Muscle layer of colon (tissue), 2 donors: ENCODE measurements around the gene ABCC9.

Source experiments
- H3K27ac ChIP-seq: one replicate; pipeline ENCODE4 v1.7.0; 2013; ENCODE audit warnings: low read depth, mild to moderate bottlenecking, low read length, moderate library complexity
- H3K27me3 ChIP-seq, 2 donors: one replicate each; pipeline ENCODE4 v1.7.0; 2013; ENCODE audit warnings: low read length in 2 of 2, mild to moderate bottlenecking in 2 of 2; ENCODE audit not compliant: insufficient read depth in 2 of 2, control insufficient read depth in 1 of 2
- H3K36me3 ChIP-seq: one replicate; pipeline ENCODE4 v1.7.0; 2013; ENCODE audit warnings: mild to moderate bottlenecking, low read length; ENCODE audit not compliant: insufficient read depth
- H3K4me1 ChIP-seq: one replicate; pipeline ENCODE4 v1.7.0; 2013; ENCODE audit warnings: mild to moderate bottlenecking, low read length; ENCODE audit not compliant: insufficient read depth
- H3K4me3 ChIP-seq, 2 donors: one replicate each; pipeline ENCODE4 v1.7.0; 2013; ENCODE audit warnings: low read length in 2 of 2, low read depth in 1 of 2, mild to moderate bottlenecking in 1 of 2, moderate library complexity in 1 of 2
- H3K9ac ChIP-seq: one replicate; pipeline ENCODE4 v1.7.0; 2013; ENCODE audit warnings: low read length
- H3K9me3 ChIP-seq: one replicate; pipeline ENCODE4 v1.7.0; 2013; ENCODE audit warnings: mild to moderate bottlenecking, low read length
- donor health status: abdominal sarcoma.
- donor health status: Adenocarcinoma of cecum.

The ABCC9 gene

DNA sequence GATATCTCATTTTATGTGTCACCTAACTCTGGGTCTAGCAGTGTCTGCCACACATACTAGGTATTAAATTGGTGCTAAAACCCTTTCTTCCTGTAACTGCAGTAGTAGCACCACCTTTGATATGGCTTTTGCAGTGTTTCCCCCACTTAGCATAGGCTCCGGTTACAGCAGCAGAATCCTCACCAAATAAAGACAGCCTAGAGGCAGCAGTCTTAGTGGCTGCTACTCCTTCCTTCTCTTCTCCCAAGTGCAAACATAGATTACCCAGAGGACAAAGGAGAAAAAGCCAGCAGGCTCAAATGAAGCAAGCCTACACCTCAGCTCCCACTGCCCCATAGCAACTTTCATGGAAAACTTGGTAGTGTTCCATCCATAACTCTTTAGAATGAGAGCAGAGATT, 30.1 kb upstream of the ABCC9 start:
- H3K4me3 ChIP-seq, result no peak overlapping the region
- no peaks in the 10 kb centered on the region for H3K36me3 ChIP-seq
- no peak overlapping the region for H3K9ac ChIP-seq
- H3K27ac ChIP-seq, result no peak overlapping the region
- no peaks in the 10 kb centered on the region for H3K9me3 ChIP-seq
- no peaks in the 10 kb centered on the region for H3K27me3 ChIP-seq
- no peaks in the 10 kb centered on the region for H3K4me1 ChIP-seq

DNA sequence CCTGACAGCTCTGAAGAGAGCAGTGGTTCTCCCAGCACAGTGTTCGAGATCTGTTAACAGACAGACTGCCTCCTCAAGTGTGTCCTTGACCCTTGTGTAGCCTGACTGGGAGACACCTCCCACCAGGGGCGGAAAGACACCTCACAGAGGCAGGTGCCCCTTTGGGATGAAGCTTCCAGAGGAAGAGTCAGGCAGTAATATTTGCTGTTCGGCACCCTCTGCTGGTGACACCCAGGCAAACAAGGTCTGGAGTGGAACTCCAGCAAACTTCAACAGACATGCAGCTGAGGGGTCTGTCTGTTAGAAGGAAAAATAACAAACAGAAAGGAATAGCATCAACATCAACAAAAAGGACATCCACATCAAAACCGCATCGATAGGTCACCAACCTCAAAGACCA, 21.6 kb upstream of the ABCC9 start:
- H3K4me1 ChIP-seq, result no peaks in the 10 kb centered on the region
- H3K36me3 ChIP-seq, result no peaks in the 10 kb centered on the region
- no peak overlapping the region for H3K27ac ChIP-seq
- H3K9ac ChIP-seq, result no peak overlapping the region
- no peaks in the 10 kb centered on the region for H3K9me3 ChIP-seq
- no peaks in the 10 kb centered on the region for H3K27me3 ChIP-seq
- H3K4me3 ChIP-seq, result no peak overlapping the region

DNA sequence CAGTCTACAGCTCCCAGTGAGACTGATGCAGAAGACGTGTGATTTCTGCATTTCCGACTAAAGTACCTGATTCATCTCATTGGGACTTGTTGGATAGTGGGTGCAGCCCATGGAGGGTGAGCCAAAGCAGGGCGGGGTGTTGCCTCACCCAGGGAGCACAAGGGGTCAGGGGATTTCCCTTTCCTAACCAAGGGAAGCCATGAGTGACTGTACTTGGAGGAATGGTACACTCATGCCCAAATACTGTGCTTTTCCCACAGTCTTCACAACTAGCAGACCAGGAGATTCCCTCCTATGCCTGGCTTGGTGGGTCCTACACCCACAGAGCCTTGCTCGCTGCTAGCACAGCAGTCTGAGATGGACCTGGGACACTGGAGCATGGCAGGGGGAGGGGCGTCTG, 21.0 kb upstream of the ABCC9 start:
- Histone ChIP-seq H3K9ac (no peak overlapping the region), H3K4me3 (no peak overlapping the region), H3K27ac (no peak overlapping the region), H3K36me3 (no peaks in the 10 kb centered on the region), H3K27me3 (no peaks in the 10 kb centered on the region), H3K4me1 (no peaks in the 10 kb centered on the region), H3K9me3 (no peaks in the 10 kb centered on the region)

DNA sequence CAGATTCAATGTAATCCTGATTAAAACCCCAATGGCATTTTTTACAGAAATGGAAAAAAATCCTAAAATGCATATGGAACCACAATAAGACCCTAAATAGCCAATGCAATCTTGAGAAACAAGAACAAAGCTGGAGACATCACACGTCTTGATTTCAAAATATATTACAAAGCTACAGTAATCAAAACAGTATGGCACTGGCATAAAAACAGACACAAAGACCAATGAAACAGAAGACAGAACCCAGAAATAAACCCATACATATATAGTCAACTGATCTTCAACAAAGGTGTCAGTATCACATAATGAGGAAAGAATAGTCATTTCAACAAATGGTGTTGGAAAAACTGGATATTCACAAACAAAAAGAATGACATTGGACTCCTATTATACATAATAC, 9.4 kb upstream of the ABCC9 start:
- no peak overlapping the region for H3K27ac ChIP-seq
- H3K4me3 ChIP-seq, result no peak overlapping the region
- H3K9me3 ChIP-seq, result no peaks in the 10 kb centered on the region
- no peaks in the 10 kb centered on the region for H3K36me3 ChIP-seq
- no peaks in the 10 kb centered on the region for H3K4me1 ChIP-seq
- no peak overlapping the region for H3K9ac ChIP-seq
- H3K27me3 ChIP-seq, result no peaks in the 10 kb centered on the region

DNA sequence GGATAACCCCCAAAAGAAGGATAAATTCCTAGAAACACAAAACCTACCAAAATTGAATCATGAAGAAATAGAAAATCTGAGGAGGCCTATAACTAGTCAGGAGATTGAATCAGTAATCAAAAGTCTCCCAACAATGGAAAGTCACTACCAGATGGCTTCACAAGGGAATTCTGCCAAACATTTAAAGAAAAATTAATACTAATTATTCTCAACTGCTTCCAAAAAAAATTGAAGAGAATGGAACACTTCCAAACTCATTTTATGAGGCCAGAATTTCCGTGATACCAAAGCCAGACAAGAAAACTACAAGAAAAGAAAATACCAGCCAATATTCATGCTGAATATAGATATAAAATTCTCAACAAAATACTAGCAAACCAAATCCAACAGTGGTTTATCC, 7.8 kb upstream of the ABCC9 start:
- H3K27me3 ChIP-seq, result no peaks in the 10 kb centered on the region
- no peak overlapping the region for H3K27ac ChIP-seq
- no peak overlapping the region for H3K4me3 ChIP-seq
- no peaks in the 10 kb centered on the region for H3K36me3 ChIP-seq
- no peak overlapping the region for H3K9ac ChIP-seq
- H3K4me1 ChIP-seq, result no peaks in the 10 kb centered on the region
- no peaks in the 10 kb centered on the region for H3K9me3 ChIP-seq

DNA sequence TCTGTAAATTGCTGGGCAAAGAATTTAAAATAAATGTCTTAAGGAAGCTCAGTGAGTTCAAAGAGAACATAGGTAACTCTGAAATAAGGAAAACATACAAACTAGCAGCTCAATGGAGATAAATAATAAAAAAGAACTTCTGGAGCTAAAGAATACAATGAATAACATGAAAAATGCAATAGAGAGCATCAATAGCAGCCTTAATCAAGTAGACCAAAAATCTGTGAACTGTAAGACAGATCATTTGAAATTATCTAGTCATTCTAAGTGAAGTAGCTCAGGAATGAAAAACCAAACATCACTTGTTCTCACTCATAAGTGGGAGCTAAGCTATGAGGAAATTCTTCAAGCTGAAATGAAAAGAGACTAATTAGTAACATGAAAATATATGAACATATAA, 5.8 kb upstream of the ABCC9 start:
- no peak overlapping the region for H3K27ac ChIP-seq
- H3K9ac ChIP-seq, result no peak overlapping the region
- no peaks in the 10 kb centered on the region for H3K4me1 ChIP-seq
- H3K9me3 ChIP-seq, result no peaks in the 10 kb centered on the region
- H3K36me3 ChIP-seq, result no peaks in the 10 kb centered on the region
- no peaks in the 10 kb centered on the region for H3K27me3 ChIP-seq
- no peak overlapping the region for H3K4me3 ChIP-seq

DNA sequence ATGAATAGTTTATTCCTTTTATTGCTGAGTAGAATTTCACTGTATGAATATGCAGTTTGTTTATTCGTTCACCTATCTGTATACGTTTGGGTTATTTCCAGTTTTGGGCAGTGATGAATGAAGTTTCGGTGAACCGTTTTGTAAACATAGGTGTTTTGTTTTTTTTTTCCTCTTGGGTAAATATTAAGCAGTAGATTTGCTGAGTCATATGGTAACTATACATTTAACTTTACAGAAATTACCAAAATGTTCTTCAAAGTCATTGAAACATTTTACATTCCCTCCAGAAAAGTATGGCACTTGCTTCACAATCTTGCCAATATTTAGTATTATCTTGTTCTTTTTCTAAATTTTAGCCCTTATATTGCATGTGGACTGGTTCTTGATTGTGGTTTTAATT, 3.8 kb upstream of the ABCC9 start:
- Histone ChIP-seq H3K27ac (no peak overlapping the region), H3K4me3 (no peak overlapping the region), H3K36me3 (no peaks in the 10 kb centered on the region), H3K27me3 (no peaks in the 10 kb centered on the region), H3K9ac (no peak overlapping the region), H3K9me3 (no peaks in the 10 kb centered on the region), H3K4me1 (no peaks in the 10 kb centered on the region)

DNA sequence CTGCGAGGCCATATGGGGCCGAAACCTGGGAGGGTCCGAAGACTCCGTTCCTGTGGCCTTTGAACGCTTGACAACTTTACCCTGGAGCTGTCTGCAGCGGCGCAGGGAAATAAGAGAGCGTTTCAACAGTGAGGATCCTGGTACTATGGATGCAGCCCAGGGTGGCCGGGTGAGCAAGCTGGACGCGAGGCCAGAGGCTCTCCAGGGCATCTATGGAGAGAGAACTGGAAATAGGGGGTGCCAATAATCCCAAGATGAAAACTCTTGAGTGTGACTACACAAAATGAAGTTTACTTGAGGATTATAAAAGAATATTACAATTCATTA, 1.1 kb upstream of the ABCC9 start:
- Histone ChIP-seq H3K4me3 (peak overlapping the region; percentile 59 to 88), H3K4me1 (peaks cover 10% of the 10 kb centered on the region), H3K27me3 (no peaks in the 10 kb centered on the region), H3K9me3 (no peaks in the 10 kb centered on the region), H3K9ac (no peak overlapping the region), H3K27ac (peak overlapping the region; percentile 70), H3K36me3 (no peaks in the 10 kb centered on the region)

DNA sequence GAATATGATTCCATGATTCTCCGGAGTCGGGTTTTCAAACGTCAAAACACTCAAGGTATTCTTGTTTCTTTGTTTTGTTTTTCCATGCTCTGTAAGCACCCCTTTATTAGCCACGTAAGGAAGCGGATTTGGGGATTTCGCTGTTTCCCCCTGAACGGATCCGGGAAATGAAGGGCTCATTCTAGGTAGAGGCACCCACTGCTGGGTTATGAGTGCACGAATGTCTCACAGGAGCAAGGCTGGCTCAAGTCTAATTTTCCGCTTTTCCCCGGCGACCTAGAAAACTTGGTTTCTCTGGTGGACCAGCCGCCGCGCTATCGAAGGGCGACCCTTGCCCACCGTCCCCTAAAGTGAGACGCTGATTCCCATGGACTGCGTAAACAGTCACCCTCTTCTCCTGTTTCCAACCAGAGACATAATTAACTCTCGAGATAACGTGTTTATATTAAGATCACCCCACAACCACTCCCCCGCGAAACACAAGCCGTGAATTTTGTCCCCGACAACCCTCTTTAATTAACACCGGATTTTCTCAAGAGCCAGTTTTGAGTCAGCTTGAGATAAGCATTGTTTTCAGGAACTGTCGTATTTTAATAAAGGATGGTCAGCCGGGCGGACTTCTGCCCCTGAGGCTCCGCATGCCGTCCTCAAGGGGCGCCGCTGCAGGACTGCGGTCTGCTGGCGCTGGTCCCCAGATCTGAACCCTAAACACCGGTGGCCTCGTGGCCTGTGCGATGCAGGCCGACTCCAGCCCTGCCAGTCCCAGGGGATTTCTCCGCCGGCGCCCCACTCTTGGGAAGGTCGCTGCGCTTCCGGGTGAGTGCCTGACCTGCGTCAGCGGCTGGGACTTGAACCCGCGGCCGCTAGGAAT, 515 bp upstream of the ABCC9 start:
- peak overlapping the region; percentile 59 to 88 for H3K4me3 ChIP-seq
- peak overlapping the region; percentile 92 for H3K9ac ChIP-seq
- H3K36me3 ChIP-seq, result no peaks in the 10 kb centered on the region
- H3K4me1 ChIP-seq, result peaks cover 10% of the 10 kb centered on the region
- H3K9me3 ChIP-seq, result no peaks in the 10 kb centered on the region
- H3K27me3 ChIP-seq, result no peaks in the 10 kb centered on the region
- peak overlapping the region; percentile 70 for H3K27ac ChIP-seq

DNA sequence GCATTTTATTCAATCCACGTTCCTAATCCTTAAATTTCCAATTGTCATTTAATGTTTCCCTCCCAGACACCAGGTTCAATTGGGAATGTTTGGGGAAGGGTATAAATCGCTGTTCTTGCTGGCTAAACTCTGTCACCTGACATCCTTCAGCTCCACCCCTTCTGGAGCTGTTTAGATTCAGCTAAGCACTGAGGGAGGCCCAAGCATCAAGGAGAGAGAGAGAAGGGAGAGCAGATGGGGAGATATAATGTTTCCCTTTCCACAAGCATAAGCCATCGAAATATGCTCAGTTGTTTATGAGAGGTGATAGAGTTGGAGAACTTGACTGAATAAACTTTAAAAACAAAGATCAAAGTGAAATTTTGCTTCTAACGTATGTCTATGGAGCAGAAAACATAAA, 1.8 kb downstream of the ABCC9 start:
- peaks cover 10% of the 10 kb centered on the region for H3K4me1 ChIP-seq
- H3K9me3 ChIP-seq, result no peaks in the 10 kb centered on the region
- peak overlapping the region in 1 of 2 donors; percentile 88 for H3K4me3 ChIP-seq
- peaks cover 11% of the 10 kb centered on the region for H3K36me3 ChIP-seq
- H3K9ac ChIP-seq, result peak overlapping the region; percentile 92
- peak overlapping the region; percentile 70 for H3K27ac ChIP-seq
- H3K27me3 ChIP-seq, result no peaks in the 10 kb centered on the region

DNA sequence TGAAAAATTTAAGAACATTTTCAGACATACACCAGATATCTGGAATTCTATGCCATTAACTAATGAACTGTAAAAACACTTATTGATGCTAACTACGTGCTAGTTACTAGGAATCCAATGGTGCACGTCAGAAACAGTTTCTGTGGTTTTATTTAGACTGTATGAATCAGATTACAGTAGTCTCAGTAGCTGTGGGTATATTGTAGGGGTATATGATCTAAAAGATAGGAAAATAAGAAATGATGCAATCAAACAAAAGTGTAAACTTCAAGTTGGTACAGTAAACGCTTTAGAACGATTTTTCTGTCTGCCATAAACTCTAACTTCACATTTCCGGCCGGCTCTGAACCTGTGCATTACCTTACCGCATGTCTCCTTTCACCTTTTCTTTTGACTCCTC, 2.3 kb downstream of the ABCC9 start:
- no peak overlapping the region for H3K27ac ChIP-seq
- H3K4me3 ChIP-seq, result peak overlapping the region in 1 of 2 donors; percentile 88
- H3K9me3 ChIP-seq, result no peaks in the 10 kb centered on the region
- H3K4me1 ChIP-seq, result peaks cover 10% of the 10 kb centered on the region
- H3K27me3 ChIP-seq, result no peaks in the 10 kb centered on the region
- H3K36me3 ChIP-seq, result peaks cover 11% of the 10 kb centered on the region
- no peak overlapping the region for H3K9ac ChIP-seq

DNA sequence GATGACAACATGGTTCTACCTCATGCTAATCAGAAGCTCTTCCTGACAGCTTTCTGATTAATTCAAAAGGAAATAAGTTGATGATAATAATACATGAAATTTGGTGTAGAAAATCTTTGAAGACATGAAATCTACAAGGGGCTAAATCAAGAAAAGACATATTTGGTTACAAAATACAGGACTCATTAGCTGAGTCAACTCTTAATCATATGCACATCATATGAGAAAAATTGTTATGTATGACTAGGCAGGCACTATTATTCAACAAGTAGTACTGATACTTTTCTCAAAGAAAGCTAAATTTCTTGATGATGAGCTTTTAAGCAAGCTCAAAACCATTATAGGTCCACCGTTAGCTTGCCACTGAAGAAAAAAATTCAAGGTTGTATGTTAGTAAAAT, 7.1 kb downstream of the ABCC9 start:
- H3K27me3 ChIP-seq, result no peaks in the 10 kb centered on the region
- no peak overlapping the region for H3K27ac ChIP-seq
- no peak overlapping the region for H3K4me3 ChIP-seq
- H3K9ac ChIP-seq, result no peak overlapping the region
- H3K4me1 ChIP-seq, result peaks cover 7% of the 10 kb centered on the region
- H3K9me3 ChIP-seq, result no peaks in the 10 kb centered on the region
- H3K36me3 ChIP-seq, result peaks cover 11% of the 10 kb centered on the region
